ENCODE measurements around the gene SZT2.
A peak's percentile ranks its signal among the peaks of the same experiment; 100 is the strongest.

Gene SZT2

GRCh38 chr1:43423672-43424550 is 34.2 kb downstream of the SZT2 start:
- DNase-seq (ENCODE audit: low read depth) = no peak

DNA sequence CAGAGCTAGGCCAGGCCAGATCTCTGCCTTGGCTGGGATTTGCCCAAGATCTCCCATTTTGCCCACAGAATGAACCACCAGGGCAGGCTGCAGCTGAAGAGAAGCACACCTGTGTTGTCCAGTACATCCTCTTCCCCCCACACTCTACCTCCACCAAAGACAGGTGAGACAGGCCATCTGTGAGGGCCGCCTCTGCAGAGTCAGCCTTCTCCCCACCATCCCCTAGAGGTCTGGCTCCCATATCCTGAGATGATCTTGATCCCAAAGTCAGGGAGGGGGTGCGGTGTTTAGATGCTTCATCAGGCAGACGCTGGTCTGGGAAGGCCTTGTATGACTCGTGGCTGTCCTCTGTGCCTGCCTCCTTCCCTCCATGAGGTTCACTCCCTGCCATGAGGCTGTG is 35.3 kb downstream of the SZT2 start:
- no peak for DNase-seq (ENCODE audit: low read depth)

DNA sequence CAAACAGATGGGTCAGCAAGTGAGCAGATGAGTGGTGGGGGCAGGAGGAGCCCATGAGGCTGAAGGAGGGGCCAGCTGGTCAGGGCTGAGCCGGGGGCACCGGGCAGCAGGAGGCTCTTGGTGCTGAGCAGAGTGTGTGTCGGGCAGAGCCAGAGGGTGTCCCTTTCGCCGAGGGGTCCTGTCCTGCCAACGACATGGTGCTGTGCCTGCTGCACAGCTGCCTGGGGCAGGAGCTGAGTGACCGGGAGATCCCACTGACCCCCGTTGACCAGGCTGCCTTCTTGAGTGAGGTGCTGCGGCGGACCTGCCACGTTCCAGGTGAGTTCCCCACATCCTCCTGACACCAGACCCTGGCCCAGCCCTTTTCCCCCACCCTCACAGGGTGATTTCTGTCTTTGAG is 36.5 kb downstream of the SZT2 start:
- DNase-seq (ENCODE audit: low read depth) = no peak

GRCh38 chr1:43427524-43427923 is 37.8 kb downstream of the SZT2 start:
- no peak for DNase-seq (ENCODE audit: low read depth)

DNA sequence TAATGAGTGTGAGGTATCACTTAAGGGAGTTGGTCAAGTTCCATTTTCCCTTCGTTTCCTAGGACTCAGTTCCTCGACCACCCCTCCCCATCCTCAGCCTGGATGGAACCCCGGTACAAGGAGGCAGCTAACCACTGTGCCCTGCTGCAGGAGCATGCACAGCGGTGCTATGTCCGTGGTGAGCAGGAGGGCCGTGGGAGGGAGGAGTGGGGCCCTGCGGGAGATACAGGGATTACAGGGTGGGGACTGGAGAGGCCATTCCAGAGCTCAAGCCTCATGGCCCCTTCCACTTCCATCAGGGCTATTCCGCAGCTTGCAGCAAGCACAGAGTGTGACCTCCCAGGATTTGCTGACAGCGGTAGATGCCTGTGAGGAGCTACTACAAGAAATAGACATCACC is 38.2 kb downstream of the SZT2 start:
- no peak for DNase-seq (ENCODE audit: low read depth)

DNA sequence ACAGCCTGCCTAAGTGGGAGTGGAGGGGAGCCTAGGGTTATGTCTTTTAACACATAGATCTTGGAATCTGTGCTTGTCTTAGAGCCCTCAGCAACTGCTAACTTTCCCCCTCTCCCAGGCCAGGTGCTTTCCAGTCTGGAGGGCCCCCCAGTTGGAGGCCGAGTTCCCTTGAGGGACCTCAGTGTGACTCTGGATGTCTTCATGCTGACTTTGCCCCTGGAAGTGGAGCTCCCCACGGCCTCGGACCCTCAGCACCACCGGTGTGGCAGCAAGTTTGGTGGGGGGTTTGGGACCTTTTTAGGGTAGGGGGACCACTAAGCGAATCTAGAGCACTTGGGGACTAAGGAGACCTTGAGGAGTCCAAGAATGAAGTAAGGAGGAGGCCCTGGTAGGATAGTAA is 41.1 kb downstream of the SZT2 start:
- DNase-seq (ENCODE audit: low read depth) = no peak

GRCh38 chr1:43431676-43432075 is 42.0 kb downstream of the SZT2 start:
- DNase-seq (ENCODE audit: low read depth) = no peak

- no peak for DNase-seq (ENCODE audit: low read depth)
These were observed 42.6 kb downstream of the SZT2 start for GRCh38 chr1:43432171-43432860.

DNA sequence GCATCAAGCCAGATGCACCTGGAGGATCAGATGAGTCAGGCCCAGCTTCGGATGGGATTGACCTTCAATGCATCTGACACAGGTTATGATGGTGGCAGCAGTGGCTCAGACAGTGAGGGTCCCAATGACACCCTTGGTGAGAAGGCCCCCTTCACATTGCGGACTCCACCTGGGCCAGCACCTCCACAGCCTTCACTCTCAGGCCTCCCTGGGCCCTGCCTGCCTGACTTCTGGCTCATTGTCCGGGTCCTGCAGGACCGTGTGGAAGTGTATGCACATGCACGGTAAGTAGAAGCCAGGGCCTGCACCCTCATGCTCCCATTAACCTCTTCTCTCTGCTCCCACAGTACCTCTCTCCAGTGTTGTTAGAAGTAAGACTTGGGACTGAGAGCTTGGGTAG is 43.2 kb downstream of the SZT2 start:
- no peak for DNase-seq (ENCODE audit: low read depth)

DNA sequence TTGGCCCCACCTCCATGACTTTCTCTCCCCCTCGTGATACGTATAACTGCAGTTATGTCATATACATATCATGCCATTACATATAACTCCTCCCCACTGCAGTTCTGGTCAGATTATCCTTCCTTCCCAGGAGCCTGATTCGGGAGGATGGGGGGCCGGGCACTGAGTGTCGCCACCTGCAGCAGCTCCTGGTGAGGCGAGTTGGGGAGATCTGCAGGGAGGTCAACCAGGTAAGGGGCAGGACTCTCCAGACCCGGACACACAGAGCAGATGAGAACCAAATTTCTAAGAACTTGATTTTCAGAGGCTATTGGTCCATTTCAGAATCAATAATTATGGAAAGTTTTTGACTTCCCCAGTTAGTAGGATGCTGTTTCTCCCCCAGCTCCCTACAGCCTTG is 44.6 kb downstream of the SZT2 start:
- no peak for DNase-seq (ENCODE audit: low read depth)

GRCh38 chr1:43435146-43436145 is 45.7 kb downstream of the SZT2 start:
- DNase-seq (ENCODE audit: low read depth) = peak; percentile 57

- no peak for DNase-seq (ENCODE audit: low read depth)
These were observed 46.7 kb downstream of the SZT2 start for GRCh38 chr1:43436371-43436770.

DNA sequence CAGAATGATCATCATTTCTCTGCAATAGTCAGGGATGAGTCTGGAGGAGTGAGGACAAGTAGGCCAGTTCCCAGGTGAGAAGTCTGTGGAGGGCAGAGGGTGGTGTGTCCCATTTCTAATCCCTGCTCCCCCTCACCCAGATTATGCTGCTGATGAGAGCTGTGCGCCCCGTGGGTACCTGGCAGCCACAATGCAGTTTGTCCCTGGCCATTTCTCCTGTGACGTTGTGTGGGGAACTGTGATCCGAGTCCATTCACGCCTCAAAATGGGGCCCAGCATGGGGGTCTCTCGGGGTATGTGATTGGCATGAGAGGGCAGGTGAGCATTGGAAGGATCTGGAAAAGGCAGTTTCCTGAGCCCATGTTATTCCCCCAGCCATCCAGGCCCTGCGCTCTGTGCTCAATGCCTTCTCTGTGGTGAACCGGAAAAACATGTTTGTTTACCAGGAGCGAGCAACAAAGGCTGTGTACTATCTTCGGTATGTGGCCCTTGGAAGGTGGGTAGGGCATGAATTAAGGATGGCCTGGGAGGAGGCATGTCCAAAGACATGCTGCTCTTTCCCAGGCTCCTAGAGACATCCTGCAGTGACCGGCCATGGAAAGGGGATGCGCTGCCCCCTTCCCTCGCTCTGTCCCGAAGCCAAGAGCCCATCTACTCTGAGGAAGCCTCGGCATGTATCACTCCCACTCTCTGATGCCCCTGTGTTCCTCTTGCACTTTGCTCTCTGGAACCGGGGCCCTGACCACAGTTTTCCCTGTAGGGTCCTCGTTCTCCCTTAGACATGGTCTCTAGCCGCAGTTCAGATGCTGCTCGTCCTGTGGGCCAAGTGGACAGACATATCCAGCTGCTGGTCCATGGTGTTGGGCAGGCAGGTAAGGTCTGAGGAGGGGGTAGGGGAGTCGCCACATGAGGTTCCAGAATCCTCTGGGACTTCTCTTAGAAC is 47.6 kb downstream of the SZT2 start:
- no peak for DNase-seq (ENCODE audit: low read depth)

DNA sequence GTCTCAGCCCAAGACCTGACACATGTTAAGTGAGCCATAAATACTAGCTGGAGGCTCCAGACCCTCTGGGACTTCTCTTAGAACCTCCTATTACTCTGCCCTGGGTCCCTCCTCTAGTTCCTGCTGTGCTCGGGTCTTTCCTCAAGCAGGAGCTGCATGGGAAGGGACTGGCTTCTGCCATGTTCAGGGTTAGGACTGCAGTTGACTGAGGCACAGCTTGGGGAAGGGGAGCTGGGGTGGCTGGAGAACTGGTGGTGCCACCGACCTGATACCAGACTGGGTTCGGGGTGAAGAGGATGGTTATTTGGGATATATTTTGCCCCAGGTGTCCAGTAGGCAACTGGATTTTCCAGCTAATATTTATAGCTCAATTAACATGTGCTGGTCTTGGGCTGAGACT is 48.3 kb downstream of the SZT2 start:
- DNase-seq (ENCODE audit: low read depth) = no peak

DNA sequence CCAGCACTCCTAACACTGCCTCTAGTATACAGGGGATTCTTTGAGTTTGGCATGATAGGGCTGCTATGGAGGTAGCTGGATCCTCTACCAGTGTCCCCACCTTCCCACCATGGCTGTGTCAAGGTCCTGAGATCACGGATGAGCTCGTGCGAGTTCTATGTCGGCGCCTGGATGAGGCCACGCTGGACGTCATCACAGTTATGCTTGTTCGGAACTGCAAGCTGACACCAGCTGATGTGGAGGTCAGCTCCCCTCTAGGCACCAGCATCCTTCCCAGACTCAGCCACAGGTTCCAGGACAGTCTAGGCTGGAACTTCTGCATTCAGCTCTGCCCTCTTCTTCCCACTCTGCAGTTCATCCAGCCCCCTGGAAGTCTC is 48.9 kb downstream of the SZT2 start:
- DNase-seq (ENCODE audit: low read depth) = no peak

GRCh38 chr1:43438953-43439581 is 49.4 kb downstream of the SZT2 start:
- DNase-seq (ENCODE audit: low read depth) = no peak

- DNase-seq (ENCODE audit: low read depth) = no peak
These were observed 50.1 kb downstream of the SZT2 start for GRCh38 chr1:43439781-43440180.

DNA sequence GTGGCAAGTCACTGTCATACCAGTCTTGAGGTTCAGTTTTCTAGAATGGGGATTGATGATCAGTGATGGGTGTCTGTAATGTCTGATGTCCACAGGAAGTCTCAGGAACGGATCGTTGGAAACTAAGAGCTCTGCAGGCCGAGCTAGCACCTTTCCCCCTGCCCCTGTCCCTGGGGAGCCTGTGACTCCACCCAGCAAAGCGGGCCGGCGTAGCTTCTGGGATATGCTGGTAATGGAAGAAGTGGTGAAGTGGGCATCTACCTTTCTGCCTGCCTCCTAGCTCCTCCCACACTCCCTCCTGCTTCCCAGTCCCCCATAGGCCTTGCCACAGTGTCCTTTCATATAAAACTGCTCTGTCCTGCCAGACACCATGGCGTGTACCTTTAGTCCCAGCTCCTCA is 50.7 kb downstream of the SZT2 start:
- no peak for DNase-seq (ENCODE audit: low read depth)

DNA sequence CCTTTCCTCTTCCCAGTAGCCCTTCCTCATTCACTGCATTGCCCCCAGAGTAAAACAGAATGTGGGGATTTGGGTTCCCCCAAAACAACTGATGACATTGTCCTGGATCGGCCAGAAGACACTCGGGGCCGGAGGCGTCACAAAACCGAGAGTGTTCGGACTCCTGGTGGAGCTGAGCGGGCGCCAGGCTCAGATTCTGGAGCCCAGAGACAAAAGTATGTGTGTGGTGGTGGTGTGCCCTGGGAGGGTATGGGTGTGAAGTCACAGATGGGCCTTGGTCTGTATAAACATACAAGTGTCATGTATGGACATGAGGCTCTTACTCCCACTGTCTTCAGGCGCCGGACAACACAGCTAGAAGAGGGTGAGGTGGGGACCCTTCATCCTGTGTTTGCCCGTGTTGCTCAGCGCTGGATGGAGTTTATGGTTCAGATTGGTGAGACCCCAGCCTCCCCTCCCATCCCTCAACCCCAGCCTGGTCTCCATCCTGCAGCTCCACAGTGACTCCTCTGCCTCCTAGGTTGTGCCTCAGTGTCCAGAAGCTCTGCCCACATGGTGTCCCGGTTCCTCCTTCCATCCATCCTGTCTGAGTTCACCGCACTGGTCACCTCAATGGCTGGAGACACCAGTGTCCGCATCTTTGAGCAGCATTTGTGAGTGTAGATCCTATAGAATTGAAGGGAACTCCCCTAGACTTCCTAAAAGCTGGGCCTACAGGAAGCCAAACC is 51.6 kb downstream of the SZT2 start:
- DNase-seq (ENCODE audit: low read depth) = no peak

All from fibroblast of the conjunctiva (primary cell).